Smooth muscle cell (in vitro differentiated cells): ENCODE results near the gene TTC16. TPM values are rescaled to one million over a fixed set of nuclear protein-coding genes. Genes with fewer than 3 reads are reported as not detected.

ENCODE experiments used
- DNase-seq: peaks from one replicate; lab custom pipeline; 2025; ENCODE audit not compliant: unreplicated experiment; lab: John Stamatoyannopoulos, UW
- H2AFZ ChIP-seq: fragments of 200-600 bp; sonication (generic); 2 replicates; pipeline ENCODE4 v1.6.0; 2016; ENCODE audit warnings: antibody characterized with exemption, low read depth, mild to moderate bottlenecking
- H3F3A ChIP-seq: fragments of 200-600 bp; sonication (generic); 2 replicates; pipeline ENCODE4 v1.6.0; 2017; ENCODE audit warnings: antibody characterized with exemption, low read depth
- H3K27ac ChIP-seq: fragments of 200-600 bp; sonication (generic); 2 replicates; pipeline ENCODE4 v1.5.1; 2016; ENCODE audit warnings: low read depth, mild to moderate bottlenecking
- H3K27me3 ChIP-seq: fragments of 200-600 bp; sonication (generic); 2 replicates; pipeline ENCODE4 v1.6.1; 2016; ENCODE audit warnings: low read depth, mild to moderate bottlenecking
- H3K36me3 ChIP-seq: fragments of 200-600 bp; sonication (generic); 2 replicates; pipeline ENCODE4 v1.5.1; 2016; ENCODE audit warnings: low read depth
- H3K4me1 ChIP-seq: fragments of 200-600 bp; sonication (generic); 2 replicates; pipeline ENCODE4 v1.5.1; 2016; ENCODE audit warnings: low read depth
- H3K4me2 ChIP-seq: fragments of 200-600 bp; sonication (generic); 2 replicates; pipeline ENCODE4 v1.6.0; 2016; ENCODE audit warnings: mild to moderate bottlenecking
- H3K4me3 ChIP-seq: fragments of 200-600 bp; sonication (generic); 2 replicates; pipeline ENCODE4 v1.5.1; 2016; ENCODE audit warnings: mild to moderate bottlenecking
- H3K79me2 ChIP-seq: fragments of 200-600 bp; sonication (generic); 2 replicates; pipeline ENCODE4 v1.6.0; 2016; ENCODE audit warnings: low read depth, mild to moderate bottlenecking
- H3K9ac ChIP-seq: fragments of 200-600 bp; sonication (generic); 2 replicates; pipeline ENCODE4 v1.6.0; 2016; ENCODE audit warnings: low read depth
- H3K9me3 ChIP-seq: fragments of 200-600 bp; sonication (generic); replicated peaks from 2 replicates; pipeline ENCODE4 v1.5.1; 2016; ENCODE audit warnings: low read depth
- H4K20me1 ChIP-seq: fragments of 200-600 bp; sonication (generic); 2 replicates; pipeline ENCODE4 v1.6.0; 2016; ENCODE audit warnings: low read depth
- CTCF ChIP-seq: fragments of 200-600 bp; sonication (generic); IDR thresholded peaks from 2 replicates; pipeline ENCODE4 v1.5.1; 2017; ENCODE audit warnings: borderline replicate concordance, mild to moderate bottlenecking, antibody characterized with exemption; ENCODE audit not compliant: insufficient read depth, poor library complexity, severe bottlenecking
- WGBS: methylation state at CpG from one replicate; pipeline ENCODE4 v1.1.7; 2016; ENCODE audit warnings: low lambda C conversion rate; 5-methylcytosine and 5-hydroxymethylcytosine counted together
- polyA plus RNA-seq: library from polyadenylated mRNA; unstranded; fragments of >200 nt; fragmentation: Nextera tagmentation; extraction: Ambion mirVana; gene quantifications from 2 replicates; pipeline ENCODE4 v1.2.1, GENCODE V29; 2016
- total RNA-seq: library from RNA; depleted of rRNA; stranded (reverse); fragments of >200 nt; gene quantifications from 2 replicates; pipeline ENCODE4 v1.2.3, GENCODE V29; 2014

The TTC16 gene
- total and polyA plus RNA-seq, 2 experiments from 2014 or later: 0.22 TPM; not detected in 1

- no peak overlapping the region for H2AFZ ChIP-seq
- no peak overlapping the region for H3K27ac ChIP-seq
- no peaks in the 10 kb centered on the region for H3K36me3 ChIP-seq
- no peaks in the 10 kb centered on the region for H3F3A ChIP-seq
- H3K4me1 ChIP-seq: peaks cover 11% of the 10 kb centered on the region
- H4K20me1 ChIP-seq: no peaks in the 10 kb centered on the region
- H3K9ac ChIP-seq: no peak overlapping the region
- no peaks in the 10 kb centered on the region for H3K79me2 ChIP-seq
- peak overlapping the region; percentile 71 for H3K4me3 ChIP-seq
- no peak for DNase-seq
- no peaks in the 10 kb centered on the region for H3K9me3 ChIP-seq
- no peaks in the 10 kb centered on the region for H3K27me3 ChIP-seq
- peak overlapping the region; percentile 100 for H3K4me2 ChIP-seq
- WGBS: 86% methylated on average over 19 of the region's 19 CpGs
- no peak for TF ChIP-seq CTCF
These were observed 1.7 kb upstream of the TTC16 start for GRCh38 chr9:127714020-127714750.

GRCh38 chr9:127714951-127715469, 869 bp upstream of the TTC16 start:
- Histone ChIP-seq H3K79me2 (no peaks in the 10 kb centered on the region), H3K4me2 (peak overlapping the region; percentile 100), H3K4me3 (peak overlapping the region; percentile 71), H3K9me3 (no peaks in the 10 kb centered on the region), H2AFZ (peak overlapping the region; percentile 99), H4K20me1 (no peaks in the 10 kb centered on the region), H3K4me1 (peaks cover 11% of the 10 kb centered on the region), H3K9ac (peak overlapping the region; percentile 85), H3K27me3 (no peaks in the 10 kb centered on the region), H3K27ac (peak overlapping the region; percentile 63), H3K36me3 (no peaks in the 10 kb centered on the region), H3F3A (no peaks in the 10 kb centered on the region)
- TF ChIP-seq CTCF: no peak
- DNase-seq: no peak
- under 1% methylated on average over 27 of the region's 44 CpGs for WGBS

- Histone ChIP-seq H2AFZ (no peak overlapping the region), H3K27ac (peak overlapping the region; percentile 55), H3K4me3 (no peak overlapping the region), H4K20me1 (no peaks in the 10 kb centered on the region), H3K9ac (peak overlapping the region; percentile 77), H3K79me2 (no peaks in the 10 kb centered on the region), H3K4me1 (peaks cover 11% of the 10 kb centered on the region), H3K27me3 (no peaks in the 10 kb centered on the region), H3F3A (no peaks in the 10 kb centered on the region), H3K9me3 (no peaks in the 10 kb centered on the region), H3K36me3 (no peaks in the 10 kb centered on the region), H3K4me2 (peak overlapping the region; percentile 100)
- 88% methylated on average over 9 of the region's 9 CpGs for WGBS
- DNase-seq: no peak
- TF ChIP-seq CTCF: no peak
These were observed 533 bp downstream of the TTC16 start for GRCh38 chr9:127716412-127716811.
